Measurements from ENCODE around the gene RUNX1.

The RUNX1 gene

DNA sequence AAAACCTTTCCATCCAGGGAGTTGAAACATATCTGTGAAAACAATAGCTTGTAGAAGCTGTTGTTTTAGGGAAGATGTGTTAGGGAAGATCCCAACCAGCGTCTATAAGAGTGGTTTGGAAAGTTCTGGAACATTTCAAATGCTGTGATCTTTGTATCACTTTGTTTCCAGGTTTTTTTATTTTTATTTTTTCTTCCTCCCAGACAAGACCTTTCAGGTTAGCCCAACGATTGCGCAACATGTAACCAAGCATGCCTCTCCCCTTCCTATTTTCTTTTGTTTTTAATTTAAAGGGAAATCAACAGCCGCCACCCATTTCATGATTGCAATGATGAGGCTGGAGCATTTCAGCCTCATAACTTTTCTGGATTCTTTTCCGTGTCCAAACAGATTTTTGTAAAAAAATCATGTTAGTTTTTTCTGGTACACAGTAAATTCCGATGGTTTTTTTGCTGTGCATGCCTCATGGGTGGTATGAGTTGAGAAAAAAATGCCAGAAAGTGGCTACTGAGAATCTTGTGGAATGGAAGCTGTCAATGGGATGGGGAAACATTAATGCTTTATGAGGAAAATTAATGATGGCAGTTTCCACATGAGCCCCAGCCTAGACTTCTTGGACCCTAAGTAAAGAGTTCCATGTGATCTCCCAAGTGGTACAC is 109.3 kb downstream of the RUNX1 start:
- DNase-seq = no peak

DNA sequence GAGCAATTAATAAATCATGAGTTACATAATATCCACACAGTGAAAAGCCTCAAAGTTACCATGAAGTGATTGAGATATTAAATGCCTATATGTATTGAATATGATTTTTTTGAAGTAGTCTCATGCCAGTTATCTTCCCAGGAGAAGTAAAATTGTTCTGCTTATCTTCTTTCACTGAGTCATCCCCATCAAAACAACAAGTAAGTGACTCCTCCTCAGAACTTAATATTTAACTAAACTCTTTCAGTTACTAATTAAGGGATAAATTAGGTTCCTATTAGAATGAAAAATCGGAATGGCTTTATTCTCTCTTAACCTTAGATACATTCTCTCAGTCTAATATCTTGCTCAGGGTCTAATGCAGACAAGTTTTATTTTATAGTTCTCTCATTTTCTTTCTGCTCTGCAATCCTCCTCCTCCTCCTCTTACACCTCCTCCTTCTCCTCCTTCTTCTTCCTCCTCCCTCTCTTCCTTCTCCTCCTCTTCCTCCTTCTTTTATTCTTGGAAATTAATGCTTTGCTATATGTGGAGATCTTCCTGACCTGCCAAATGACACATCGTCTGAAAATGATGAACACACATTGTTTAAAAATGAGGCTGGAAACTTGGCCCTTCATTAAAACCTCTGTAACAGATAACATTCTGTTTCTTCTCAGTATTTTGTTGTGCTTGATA is 110.9 kb downstream of the RUNX1 start:
- peak; percentile 24 for DNase-seq

DNA sequence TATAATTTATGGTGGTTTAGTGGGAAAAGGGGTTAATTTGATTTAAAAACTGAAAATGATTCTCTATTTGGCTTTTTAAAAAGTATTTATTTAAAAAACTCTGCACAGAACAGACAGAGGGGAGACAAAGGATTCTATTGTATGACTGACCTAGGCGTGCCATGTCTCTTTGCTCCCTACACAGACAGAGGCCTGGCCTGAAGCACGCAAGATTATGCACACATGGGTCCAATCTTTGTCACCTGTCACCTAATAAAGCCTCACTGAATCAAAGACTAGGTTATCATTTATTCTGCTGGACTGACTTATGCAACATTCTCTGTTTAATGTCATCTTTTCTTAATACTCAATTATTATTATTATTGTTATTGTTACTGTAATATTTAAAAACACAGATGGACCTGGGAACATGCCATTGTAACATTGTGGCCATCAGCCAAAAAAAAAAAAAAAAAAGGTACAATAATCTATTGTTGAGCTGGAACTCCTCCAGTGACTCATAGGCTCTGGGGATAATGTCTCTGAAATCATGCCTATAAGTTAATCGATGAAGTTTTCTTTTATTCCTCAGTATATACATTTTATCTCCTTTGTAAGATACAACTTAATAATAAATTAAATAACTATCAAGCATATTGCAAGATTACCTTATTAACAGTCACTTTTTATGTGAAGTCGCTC is 112.1 kb downstream of the RUNX1 start:
- DNase-seq = no peak

DNA sequence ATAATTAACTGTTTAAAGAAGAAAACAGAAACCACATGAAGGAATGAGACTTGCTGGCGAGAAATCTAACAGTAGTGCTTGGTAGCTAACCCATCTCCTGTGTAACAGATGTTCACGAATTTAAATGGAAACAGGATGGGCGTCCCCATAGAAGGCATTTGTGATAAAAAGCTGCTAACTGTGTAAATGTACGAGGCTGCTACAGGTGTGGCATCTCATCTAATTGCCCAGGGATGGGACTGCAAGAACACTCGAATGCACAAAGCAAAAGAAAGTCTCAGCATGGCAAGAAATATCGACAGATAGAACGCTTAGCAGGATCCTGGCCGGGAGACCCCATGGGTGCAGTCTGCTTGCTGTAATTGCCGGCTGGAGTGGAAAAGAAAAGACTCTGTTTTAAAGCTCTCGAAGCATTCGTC is 112.7 kb downstream of the RUNX1 start:
- DNase-seq = no peak

DNA sequence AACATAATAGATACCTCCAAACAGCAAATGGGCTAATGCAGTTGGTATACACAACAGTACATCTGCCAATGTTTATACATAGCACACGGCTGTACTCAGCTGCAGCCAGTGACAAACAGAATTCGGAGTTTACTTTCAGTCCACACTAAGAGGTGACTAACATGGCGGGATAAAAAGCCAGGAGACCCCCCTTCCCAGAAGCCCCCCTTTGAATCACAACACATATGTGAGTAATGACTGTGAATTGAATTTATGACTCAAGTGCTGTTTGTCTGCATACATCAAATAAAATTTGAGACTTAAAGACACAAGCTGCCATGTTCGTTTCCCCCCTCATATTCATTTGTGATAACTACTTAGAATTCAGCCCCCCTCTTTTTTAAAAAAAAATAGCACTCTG is 113.2 kb downstream of the RUNX1 start:
- no peak for DNase-seq

DNA sequence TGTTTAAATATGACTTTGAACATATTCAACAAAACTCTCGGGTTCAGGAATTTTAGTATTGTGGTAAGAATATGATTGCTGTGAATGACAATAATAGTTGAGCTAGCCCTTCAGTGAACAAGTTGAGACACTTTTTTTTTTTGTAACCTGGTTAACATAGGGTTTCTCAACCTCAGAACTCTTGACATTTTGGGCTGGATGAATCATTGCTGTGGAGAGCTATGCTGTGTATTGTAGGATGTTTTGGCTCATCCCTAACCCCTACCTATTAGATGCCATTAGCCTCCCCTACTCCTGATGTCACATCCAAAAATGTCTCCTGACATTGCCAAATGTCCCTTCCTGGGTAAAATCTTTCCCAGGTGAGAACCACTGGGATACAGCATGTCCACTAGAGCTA is 113.7 kb downstream of the RUNX1 start:
- DNase-seq = no peak

DNA sequence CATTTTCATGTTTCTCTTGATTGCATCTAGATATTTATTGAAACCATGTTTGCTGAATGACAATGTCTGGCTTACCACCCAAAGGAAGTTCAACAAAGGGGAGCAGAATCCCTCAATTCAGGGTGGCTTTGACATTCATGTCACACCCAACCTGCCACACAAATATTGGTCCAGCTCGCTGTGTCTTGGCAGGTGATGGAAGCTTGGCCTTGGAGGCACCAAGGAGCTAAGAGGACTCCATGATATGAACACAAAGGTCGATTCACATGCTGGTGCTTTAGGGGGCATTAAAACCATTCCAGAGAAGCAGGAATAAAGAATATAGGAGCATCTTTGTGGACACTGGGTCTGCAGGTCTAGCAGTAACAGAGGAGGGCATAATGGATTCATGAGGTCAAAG is 114.8 kb downstream of the RUNX1 start:
- DNase-seq = no peak

DNA sequence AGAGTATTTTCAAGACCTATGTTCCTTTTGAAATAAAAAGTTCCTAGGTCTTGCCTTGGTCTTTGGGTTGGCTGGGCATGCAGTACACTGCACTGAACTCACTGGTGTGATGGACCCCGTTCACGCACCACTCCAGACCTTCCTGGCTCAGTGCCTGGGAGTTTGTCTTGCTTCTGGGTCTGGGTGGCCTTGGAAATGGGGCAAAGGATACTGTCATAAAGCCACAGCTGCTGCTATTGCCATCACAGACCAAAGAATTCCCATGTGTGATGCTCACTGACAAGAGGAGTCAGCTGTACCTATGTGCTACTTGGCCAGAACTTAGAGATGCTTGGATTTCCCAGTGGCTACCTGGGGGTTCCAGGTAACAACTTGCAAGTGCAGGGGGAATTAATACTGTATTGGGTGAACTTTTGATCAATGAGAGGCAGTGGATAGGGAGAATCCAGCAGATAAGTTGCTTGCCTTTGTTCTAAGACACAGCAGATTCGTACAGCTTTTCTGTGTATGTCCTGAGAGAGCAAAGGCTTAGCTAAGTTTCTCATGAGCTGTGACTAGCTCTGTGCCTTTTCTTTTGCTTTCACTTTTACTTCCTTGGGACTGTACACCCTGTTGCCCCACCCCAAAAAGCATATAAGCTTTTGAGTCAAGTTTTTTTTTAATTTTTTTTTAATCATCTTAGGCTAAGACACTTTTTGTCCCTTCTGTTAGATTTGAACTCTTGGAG is 115.3 kb downstream of the RUNX1 start:
- no peak for DNase-seq

DNA sequence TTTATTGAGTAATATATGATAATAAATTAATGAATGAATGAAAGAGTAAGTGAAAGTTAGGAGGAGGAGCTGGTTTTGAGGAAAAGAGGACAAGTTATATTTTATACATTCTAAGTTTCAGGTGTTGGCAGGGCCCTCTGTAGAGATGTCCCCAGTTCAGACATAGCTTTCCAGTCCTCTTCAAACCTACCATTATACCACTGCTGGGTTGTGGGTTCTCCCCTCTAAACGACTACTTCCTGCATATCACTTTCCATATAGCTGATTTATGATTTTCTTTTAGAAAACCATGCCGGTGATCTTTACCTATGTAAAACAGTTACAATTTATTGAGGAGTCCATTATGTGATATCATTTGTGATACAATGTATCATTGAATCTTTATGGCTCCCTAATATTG is 116.9 kb downstream of the RUNX1 start:
- DNase-seq = no peak

DNA sequence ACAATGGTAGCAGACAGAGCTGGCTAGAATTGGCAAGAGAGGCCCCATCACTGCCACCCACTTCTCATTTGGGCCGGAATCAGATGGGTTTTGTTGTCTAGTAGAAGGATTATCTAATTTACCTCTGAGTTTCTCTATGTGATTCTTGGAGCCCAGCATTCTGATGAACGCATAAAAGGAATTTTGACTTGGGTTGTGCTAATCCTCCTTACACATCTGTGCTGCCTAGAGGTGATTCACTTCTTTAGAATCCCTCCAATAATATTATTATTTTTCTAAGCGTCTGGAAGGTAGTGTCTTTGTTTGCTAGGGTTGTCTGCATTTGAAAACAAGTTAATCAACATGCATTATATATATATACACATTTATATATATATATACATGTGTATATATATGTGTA is 118.1 kb downstream of the RUNX1 start:
- no peak for DNase-seq

DNA sequence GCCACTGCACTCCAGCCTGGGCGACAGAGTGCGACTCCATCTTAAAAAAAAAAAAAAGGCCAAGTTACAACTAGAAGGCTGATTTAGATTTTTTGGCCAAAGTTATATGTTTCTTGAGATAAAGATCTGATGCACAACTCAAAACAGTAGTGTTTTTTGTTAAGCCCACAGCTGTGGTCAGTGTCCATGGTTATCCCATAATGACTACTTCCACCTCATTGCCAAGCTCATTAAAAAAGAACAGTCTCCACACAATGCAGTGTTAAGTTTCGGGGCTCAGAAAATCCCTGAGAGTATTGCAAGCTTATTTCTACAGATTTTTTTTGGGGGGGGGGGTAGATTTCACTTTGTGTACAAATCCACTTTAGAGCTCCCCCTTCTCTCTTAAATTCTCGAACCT is 120.5 kb downstream of the RUNX1 start:
- no peak for DNase-seq

DNA sequence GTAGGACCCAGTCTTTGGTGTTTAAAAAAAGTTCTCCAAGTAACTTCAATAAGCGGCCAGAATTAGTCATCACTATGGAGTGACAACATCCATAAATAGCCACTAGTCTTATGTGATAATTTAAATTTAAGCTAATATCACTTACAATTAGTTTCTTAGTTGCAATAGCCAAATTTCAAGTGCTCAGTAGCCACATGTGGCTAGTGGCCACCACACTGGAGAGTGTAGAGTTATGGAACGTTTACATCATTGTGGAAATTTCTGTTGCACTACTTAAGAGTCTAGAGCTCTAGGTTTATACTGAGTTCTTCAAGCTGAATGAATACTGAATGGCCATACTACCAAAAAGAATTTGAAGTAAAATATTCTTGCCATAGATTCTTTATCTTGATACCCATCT is 121.1 kb downstream of the RUNX1 start:
- DNase-seq = no peak

DNA sequence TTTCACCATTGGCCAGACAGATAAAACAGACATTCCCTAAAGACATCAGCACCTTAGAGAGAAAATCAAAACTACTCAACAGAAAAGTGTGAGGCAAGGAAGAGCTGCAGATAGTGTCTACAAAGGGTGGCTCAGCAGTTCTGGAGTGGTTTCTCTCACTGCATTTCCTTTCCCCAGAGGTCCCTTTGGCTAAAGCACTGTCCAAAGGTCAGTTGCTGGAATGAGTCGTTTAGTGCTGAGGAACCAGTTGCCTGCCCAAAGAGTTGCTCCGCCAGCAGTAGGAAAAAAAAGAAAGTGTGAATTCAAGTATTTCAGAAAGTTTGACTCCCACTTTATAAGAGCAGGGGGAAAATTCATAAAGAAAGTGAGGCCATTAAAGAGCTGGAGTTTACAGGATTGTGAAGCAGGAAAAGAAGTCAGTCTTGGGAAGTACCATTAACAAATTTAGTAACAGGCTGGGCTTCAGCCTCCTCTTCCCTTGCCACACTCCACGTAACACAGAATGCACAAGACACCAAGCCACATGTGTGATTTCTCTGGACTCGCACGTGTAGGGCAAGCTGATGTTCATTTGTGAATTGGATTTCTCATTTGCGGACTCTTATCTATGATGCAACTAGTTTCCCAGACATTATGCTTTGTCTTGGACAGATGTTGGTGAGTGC is 122.2 kb downstream of the RUNX1 start:
- DNase-seq = no peak

DNA sequence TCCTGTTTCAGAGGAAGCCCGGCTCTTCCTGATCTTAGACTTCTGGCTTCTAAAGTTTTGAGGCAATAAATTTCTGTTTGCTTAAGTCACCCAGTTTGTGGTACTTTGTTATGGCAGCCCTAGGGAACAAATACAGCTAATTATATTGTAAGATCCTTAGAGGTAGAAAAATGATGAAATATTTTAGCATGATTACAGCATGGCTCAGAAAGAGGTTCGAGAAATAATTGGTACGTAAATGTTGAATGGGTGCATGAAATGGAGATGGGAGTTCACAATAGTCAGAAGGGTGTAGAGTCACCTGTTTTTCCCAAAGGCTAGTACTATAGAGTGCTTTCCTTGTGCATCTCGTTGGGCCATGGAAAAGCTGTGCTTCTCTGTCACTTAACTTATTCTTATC is 123.5 kb downstream of the RUNX1 start:
- DNase-seq = no peak

DNA sequence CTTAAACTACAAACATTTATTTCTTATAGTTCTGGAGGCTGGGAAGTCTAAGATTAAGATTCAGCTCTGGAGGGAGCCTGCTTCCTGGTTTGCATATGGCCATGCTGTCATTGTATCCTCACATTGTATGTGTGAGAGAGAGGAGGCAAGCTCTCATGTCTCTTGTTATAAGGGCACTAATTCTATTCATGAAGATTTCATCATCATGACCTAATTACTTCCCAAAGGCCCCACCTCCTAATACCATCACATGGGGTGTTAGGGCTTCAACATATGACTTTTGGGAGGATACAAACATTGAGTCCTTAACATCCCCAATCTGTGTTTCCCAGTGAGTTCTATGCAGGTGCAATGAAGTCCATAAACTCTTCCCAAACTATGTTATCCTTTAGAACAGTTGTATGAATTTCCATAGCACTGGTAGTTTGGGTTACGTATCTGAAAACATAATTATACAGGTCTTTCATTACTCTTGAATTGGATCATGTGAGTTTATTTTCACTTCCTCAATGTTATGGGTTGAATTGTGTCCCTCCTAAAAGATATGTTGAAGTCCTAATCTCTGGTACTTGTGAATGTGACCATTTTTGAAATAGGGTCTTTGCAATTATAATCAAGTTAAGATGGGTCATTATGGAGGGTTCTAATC is 124.2 kb downstream of the RUNX1 start:
- DNase-seq = no peak

DNA sequence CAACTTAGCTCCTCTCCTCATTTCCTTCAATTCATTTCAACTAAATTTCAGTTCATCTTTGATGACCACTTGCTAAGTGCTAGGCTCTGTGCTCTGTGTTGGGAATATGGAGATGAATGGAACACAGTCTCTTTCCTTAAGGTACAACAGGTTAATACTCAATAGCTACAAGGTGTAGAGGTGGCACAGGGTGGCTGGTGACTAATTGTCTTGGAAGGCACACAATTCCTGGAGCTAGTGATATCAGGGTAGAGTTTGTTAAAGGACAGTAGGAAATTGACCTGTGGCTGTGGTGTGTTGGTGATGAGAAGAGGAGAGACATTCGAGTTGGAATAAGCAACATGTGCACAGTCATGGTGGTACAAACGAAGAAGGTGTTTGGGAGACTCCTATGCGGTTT is 124.9 kb downstream of the RUNX1 start:
- no peak for DNase-seq

DNA sequence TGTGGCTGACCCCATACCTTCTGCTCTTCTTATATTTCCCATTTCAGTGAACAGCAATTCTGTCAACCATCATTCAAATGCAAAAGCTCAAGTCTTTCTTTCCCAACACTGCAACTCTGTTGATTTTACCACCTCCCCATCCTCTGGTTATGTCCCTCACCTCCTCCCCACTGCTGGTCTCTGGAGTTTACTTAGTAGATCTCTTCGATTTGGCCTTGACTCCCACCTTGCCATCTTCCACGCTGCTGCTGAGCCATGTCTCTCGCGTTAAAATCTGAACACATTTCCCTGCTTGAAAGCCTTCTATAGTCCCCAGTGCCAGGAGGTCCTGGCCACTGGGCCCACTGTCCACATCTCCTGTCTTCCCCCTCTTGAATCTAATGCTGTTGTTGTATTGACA is 125.5 kb downstream of the RUNX1 start:
- DNase-seq = no peak

DNA sequence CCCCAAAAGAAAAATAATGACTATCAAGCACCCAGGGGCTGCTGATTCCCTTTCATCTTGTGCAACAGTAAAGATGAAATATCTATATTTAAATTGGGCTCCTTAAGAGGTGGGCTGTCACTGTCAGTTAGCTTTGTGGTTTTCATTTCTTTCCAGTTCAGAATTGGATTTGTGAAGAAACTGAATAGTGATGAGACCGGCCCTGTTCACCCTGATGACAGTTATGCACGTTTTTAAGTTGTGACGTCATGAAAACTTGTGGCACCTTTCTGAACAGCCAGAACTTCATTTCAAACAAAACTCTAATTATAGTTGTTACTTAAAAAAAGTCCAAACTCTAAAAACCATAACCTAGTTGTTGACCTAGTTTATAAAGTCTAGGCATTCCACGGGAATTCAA is 125.9 kb downstream of the RUNX1 start:
- DNase-seq = no peak

DNA sequence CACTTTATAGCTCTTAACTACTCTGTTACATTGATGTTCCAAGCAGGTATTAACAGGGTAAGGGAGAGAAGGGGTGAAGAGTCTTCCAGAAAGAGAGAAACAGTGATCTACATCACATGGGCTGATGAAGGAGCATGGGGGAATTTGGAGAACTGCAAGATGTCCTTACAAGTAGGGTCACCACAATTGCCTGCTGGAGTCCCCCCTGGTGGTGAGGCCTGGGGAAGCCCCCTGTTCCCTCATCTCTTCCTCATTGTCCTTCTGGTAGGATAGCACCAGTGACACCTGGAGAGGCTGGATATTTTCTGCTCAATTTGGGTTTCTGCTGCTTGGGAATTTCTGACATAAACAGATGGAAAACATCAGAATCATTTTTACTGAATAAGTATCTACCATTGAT is 126.6 kb downstream of the RUNX1 start:
- no peak for DNase-seq

DNA sequence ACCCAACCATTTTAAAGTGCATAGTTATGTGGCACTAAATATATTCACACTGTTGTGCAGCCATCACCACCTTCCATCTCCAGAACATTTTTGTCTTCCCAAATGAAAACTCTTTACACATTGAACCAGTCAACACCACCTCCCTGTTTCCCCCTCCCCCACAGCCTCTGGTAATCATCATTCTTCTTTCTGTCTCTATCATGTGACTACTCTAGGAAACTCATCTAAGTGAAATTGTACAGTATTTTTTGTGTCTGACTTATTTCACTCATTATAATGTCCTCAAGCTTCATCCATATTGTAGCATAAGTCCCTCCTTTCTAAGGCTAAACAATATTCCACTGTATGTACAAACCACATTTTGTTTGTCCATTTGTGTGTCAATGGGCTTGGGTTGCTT is 128.0 kb downstream of the RUNX1 start:
- no peak for DNase-seq

DNA sequence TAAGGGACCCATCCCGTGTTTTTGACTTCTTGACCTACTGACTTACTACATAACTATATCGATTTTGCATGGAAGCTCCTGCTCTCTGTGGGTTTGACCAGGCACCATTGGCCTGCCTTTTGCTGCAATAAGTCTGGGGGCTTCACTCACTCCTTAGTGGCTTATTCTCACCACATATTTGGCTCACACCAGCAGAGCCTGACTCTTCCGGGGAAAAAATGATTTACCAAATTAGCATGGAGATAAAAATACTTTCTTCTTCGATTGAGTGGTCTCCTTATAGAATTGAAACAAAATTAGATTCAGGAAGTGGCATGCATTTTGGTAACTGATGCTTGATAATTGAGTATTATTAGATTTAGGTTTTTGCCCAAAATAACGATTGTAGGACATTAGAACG is 129.7 kb downstream of the RUNX1 start:
- no peak for DNase-seq

DNA sequence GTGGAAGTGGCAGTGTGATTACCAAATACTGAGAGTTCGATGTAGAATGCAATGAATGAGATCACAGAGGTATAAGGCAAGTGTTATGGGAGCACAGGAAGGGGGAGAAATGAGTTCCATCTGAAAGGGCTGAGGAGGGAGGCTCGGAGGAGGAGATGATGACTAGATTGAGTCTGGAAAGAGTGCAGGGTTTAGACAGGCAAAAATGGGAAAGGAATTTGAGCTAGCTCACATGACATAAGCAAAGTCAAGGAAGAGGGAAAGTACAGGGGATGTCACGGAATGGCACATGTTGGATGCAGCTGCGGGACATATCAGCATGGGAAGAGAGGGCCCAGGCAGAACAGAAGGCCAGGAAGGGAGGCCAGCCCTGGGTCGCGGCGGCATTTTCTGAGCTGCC is 132.7 kb downstream of the RUNX1 start:
- DNase-seq = peak; percentile 51

DNA sequence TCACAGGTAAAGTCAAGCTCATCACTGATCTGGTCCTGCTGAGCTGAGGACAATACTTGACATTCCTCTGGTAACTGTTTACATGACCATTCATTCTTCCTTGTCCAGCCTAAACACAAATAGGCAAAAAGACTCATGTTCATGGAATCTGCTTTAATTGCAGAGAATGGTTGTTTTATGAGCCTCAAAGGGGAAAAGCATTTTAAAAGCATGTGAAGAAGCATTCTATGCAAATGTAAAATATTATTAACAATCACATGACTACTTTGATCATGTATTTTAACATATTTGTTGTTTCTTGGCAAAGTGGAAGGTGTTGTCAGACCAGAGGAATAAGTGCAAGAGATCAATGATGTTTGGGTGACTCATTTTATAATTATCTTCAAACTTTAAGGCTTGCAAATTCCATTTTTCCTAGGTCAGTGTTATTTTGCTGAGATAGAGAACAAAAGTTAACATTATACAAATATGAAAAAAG is 133.7 kb downstream of the RUNX1 start:
- no peak for DNase-seq

Data from NCI-H226 (cell line).